Keratinocyte (primary cell): ENCODE data around the gene TMF1.

Source experiments
- CTCF ChIP-seq, 3 experiments: IDR thresholded peaks in 1 of 3; conservative IDR thresholded peaks in 1 of 3; optimal IDR thresholded peaks in 1 of 3; 2 replicates in 2 of 3; 3 replicates in 1 of 3; pipeline versions ENCODE3 to v1.5.1; 2011; ENCODE audit warnings: low read length in 3 of 3, mild to moderate bottlenecking in 3 of 3, moderate library complexity in 2 of 3, control low read depth in 1 of 3, inconsistent platforms in 1 of 3; ENCODE audit not compliant: insufficient read depth in 2 of 3; ENCODE audit errors: extremely low read depth in 1 of 3
- EZH2 ChIP-seq: IDR thresholded peaks from one replicate; pipeline ENCODE4 v1.6.1; 2012; ENCODE audit warnings: inconsistent platforms, mild to moderate bottlenecking, low read length, moderate library complexity

GRCh38 chr3:69051756-69052471 lies at the start of gene TMF1:
- no peak for TF ChIP-seq CTCF (optimal IDR thresholded peaks at IDR 0.05 in 1 of 3, IDR thresholded peaks at IDR 0.05 in 1 of 3, conservative IDR thresholded peaks at IDR 0.05 in 1 of 3; ENCODE audit: extremely low read depth in 1 of 3, insufficient read depth in 2 of 3, low read length in 3 of 3)
- TF ChIP-seq EZH2 = no peak
